Caco-2 (cell line): Measurements from ENCODE around the gene VARS2. TPM values are rescaled to one million over a fixed set of nuclear protein-coding genes. Genes with fewer than 3 reads are reported as not detected.

ENCODE experiments used
- BruUV-seq: library from RNA; stranded (reverse); fragments of 400-500 nt; replicated peaks from 2 replicates; lab custom pipeline; 2021; lab: Mats Ljungman, UMichigan
- CTCF ChIA-PET: fragments of 300-600 bp; sonication (Branson Sonifier 250); formaldehyde crosslinking; loops from one replicate; lab custom pipeline; 2022; ENCODE audit warnings: antibody characterized with exemption; lab: Charles Lee
- POLR2A ChIA-PET: fragments of 300-600 bp; sonication (Branson Sonifier 250); formaldehyde crosslinking; loops from one replicate; lab custom pipeline; 2022; ENCODE audit warnings: antibody characterized with exemption; lab: Charles Lee
- DNase-seq, 2 experiments: peaks; one replicate each; pipeline versions ENCODE4 v3.0.0 to v3.0.0-alpha.2; 2020 to 2022
- H3K27me3 ChIP-seq: replicated peaks from 2 replicates; pipeline ENCODE4 v1.6.0; 2011; ENCODE audit warnings: low read length; ENCODE audit not compliant: control insufficient read depth, insufficient read depth
- H3K36me3 ChIP-seq: 2 replicates; pipeline ENCODE4 v1.5.1; 2011; ENCODE audit warnings: low read length; ENCODE audit not compliant: control insufficient read depth, insufficient read depth
- H3K4me1 ChIP-seq: fragments of 250-450 bp; sonication (Bioruptor Pico); 2 replicates; pipeline ENCODE4 v1.5.1; 2020; ENCODE audit warnings: mild to moderate bottlenecking
- H3K4me3 ChIP-seq: 2 replicates; pipeline ENCODE4 v1.5.1; 2011; ENCODE audit warnings: low read depth, mild to moderate bottlenecking, control low read depth, low read length
- H3K9me3 ChIP-seq: fragments of 250-450 bp; sonication (Bioruptor Pico); 2 replicates; pipeline ENCODE4 v1.5.1; 2020; ENCODE audit warnings: mild to moderate bottlenecking, moderate library complexity
- H3K27ac Mint-ChIP-seq: one replicate; pipeline ENCODE4 v1.8.0; 2022; ENCODE audit warnings: mixed read lengths; ENCODE audit not compliant: unreplicated experiment
- H3K27me3 Mint-ChIP-seq: one replicate; pipeline ENCODE4 v1.8.0; 2022; ENCODE audit warnings: mixed read lengths; ENCODE audit not compliant: insufficient read depth, unreplicated experiment
- H3K36me3 Mint-ChIP-seq: one replicate; pipeline ENCODE4 v1.8.0; 2022; ENCODE audit warnings: mild to moderate bottlenecking, mixed read lengths; ENCODE audit not compliant: insufficient read depth, unreplicated experiment
- H3K4me1 Mint-ChIP-seq: one replicate; pipeline ENCODE4 v1.8.0; 2022; ENCODE audit warnings: low read depth, mixed read lengths; ENCODE audit not compliant: unreplicated experiment
- H3K4me3 Mint-ChIP-seq: one replicate; pipeline ENCODE4 v1.8.0; 2022; ENCODE audit warnings: mild to moderate bottlenecking, moderate library complexity, mixed read lengths; ENCODE audit not compliant: unreplicated experiment
- H3K9me3 Mint-ChIP-seq: one replicate; pipeline ENCODE4 v1.8.0; 2022; ENCODE audit warnings: mixed read lengths; ENCODE audit not compliant: unreplicated experiment
- CTCF ChIP-seq, 2 experiments: fragments of 200-600 bp in 1 of 2; IDR thresholded peaks; 1 replicate in 1 of 2; 2 replicates in 1 of 2; pipeline versions ENCODE4 v1.5.1 to v1.8.0; 2011 to 2022; ENCODE audit warnings: antibody characterized with exemption in 1 of 2, control low read depth in 1 of 2, inconsistent platforms in 1 of 2, low read depth in 1 of 2, low read length in 1 of 2, mild to moderate bottlenecking in 1 of 2, moderate library complexity in 1 of 2; ENCODE audit not compliant: insufficient read depth in 1 of 2, severe bottlenecking in 1 of 2, unreplicated experiment in 1 of 2
- intact Hi-C: fragments of 100-400 bp; cut with micrococcal nuclease; formaldehyde crosslinking; loops from one replicate; pipeline ENCODE4 v1.10.0; 2022; ENCODE audit not compliant: unreplicated experiment
- total RNA-seq: library from RNA; stranded (reverse); gene quantifications from 2 replicates; pipeline ENCODE4 v1.2.3, GENCODE V29; 2022

VARS2 gene
- total RNA-seq, 1 experiment from 2014 or later, result 37.5 TPM

GRCh38 chr6:30880698-30881252 is 33.3 kb upstream of the VARS2 start:
- H3K36me3 Mint-ChIP-seq, result peaks cover 6% of the 10 kb centered on the region
- CTCF ChIA-PET, result no interaction called here
- no peak overlapping the region for H3K4me3 Mint-ChIP-seq
- POLR2A ChIA-PET, result no interaction called here
- no peak for DNase-seq
- H3K4me1 Mint-ChIP-seq, result peaks cover 31% of the 10 kb centered on the region
- TF ChIP-seq CTCF (IDR thresholded peaks at IDR 0.05; ENCODE audit: insufficient read depth in 1 of 2, low read depth in 1 of 2, low read length in 1 of 2, severe bottlenecking in 1 of 2, unreplicated experiment in 1 of 2), result no peak
- Histone ChIP-seq H3K27me3 (no peaks in the 10 kb centered on the region), H3K9me3 (no peaks in the 10 kb centered on the region), H3K4me1 (peaks cover 28% of the 10 kb centered on the region), H3K4me3 (no peak overlapping the region), H3K36me3 (no peaks in the 10 kb centered on the region)
- intact Hi-C loops, result no loop called here
- no TSS peak for BruUV-seq
- no peaks in the 10 kb centered on the region for H3K9me3 Mint-ChIP-seq
- H3K27ac Mint-ChIP-seq, result peak overlapping the region; percentile 70
- no peaks in the 10 kb centered on the region for H3K27me3 Mint-ChIP-seq

GRCh38 chr6:30881392-30882203 is 32.4 kb upstream of the VARS2 start:
- H3K27me3 Mint-ChIP-seq, result no peaks in the 10 kb centered on the region
- DNase-seq, result no peak
- POLR2A ChIA-PET, result interaction anchor here (1.3 to 1.4 kb wide), 2 partner anchors 32 to 45 kb away, joined by 3 to 8 read pairs; partner anchors contain the start of gene VARS2
- CTCF ChIA-PET, result interaction anchor here (0.7 to 3.2 kb wide), 11 partner anchors 18 to 206 kb away, joined by 3 to 21 read pairs (median 8); partner anchors contain the start of genes GTF2H4 and VARS2
- TF ChIP-seq CTCF (IDR thresholded peaks at IDR 0.05; ENCODE audit: insufficient read depth in 1 of 2, low read depth in 1 of 2, low read length in 1 of 2, severe bottlenecking in 1 of 2, unreplicated experiment in 1 of 2), result no peak
- BruUV-seq, result no TSS peak
- Histone ChIP-seq H3K36me3 (no peaks in the 10 kb centered on the region), H3K27me3 (no peaks in the 10 kb centered on the region), H3K4me1 (peaks cover 37% of the 10 kb centered on the region), H3K4me3 (no peak overlapping the region), H3K9me3 (no peaks in the 10 kb centered on the region)
- H3K36me3 Mint-ChIP-seq, result peaks cover 6% of the 10 kb centered on the region
- H3K9me3 Mint-ChIP-seq, result no peaks in the 10 kb centered on the region
- peak overlapping the region; percentile 83 for H3K4me3 Mint-ChIP-seq
- H3K27ac Mint-ChIP-seq, result peak overlapping the region; percentile 82
- intact Hi-C loops, result loop anchor here (2.0 kb wide), 1 partner anchor 27 kb away; the partner anchor contains the start of gene GTF2H4
- H3K4me1 Mint-ChIP-seq, result peaks cover 39% of the 10 kb centered on the region

- POLR2A ChIA-PET, result interaction anchor here (0.5 to 1.4 kb wide), 5 partner anchors 25 to 69 kb away, joined by 3 to 8 read pairs (median 3); partner anchors contain the start of genes GTF2H4 and VARS2
- Mint-ChIP-seq H3K9me3 (no peaks in the 10 kb centered on the region), H3K4me3 (peak overlapping the region; percentile 83), H3K36me3 (peaks cover 6% of the 10 kb centered on the region), H3K27me3 (no peaks in the 10 kb centered on the region), H3K27ac (peak overlapping the region; percentile 82), H3K4me1 (peaks cover 43% of the 10 kb centered on the region)
- intact Hi-C loops, result loop anchor here (2.0 kb wide), 1 partner anchor 27 kb away; the partner anchor contains the start of gene GTF2H4
- Histone ChIP-seq H3K9me3 (no peaks in the 10 kb centered on the region), H3K36me3 (no peaks in the 10 kb centered on the region), H3K4me3 (peak overlapping the region; percentile 46; the same call in 1 of the 2 replicates), H3K27me3 (no peaks in the 10 kb centered on the region), H3K4me1 (peaks cover 39% of the 10 kb centered on the region)
- no peak for DNase-seq
- CTCF ChIA-PET, result interaction anchor here (0.5 to 3.2 kb wide), 12 partner anchors 18 to 205 kb away, joined by 3 to 21 read pairs (median 6); partner anchors contain the start of genes GTF2H4 and VARS2
- no peak for TF ChIP-seq CTCF (IDR thresholded peaks at IDR 0.05; ENCODE audit: insufficient read depth in 1 of 2, low read depth in 1 of 2, low read length in 1 of 2, severe bottlenecking in 1 of 2, unreplicated experiment in 1 of 2)
- no TSS peak for BruUV-seq
Measured at GRCh38 chr6:30882204-30882758, 31.8 kb upstream of the VARS2 start.
